Liver (tissue), 9 donors: ENCODE data around the gene C3orf22. TPM values are rescaled to one million over a fixed set of nuclear protein-coding genes. Genes with fewer than 3 reads are reported as not detected.

Experiments used
- DNase-seq: peaks from one replicate; pipeline ENCODE4 v3.0.0-alpha.2; 2017; ENCODE audit warnings: low spot score
- H3K27ac ChIP-seq, 2 donors: one replicate each; pipeline ENCODE4 v1.7.0; 2013; ENCODE audit warnings: inconsistent platforms in 2 of 2, low read length in 2 of 2, control low read depth in 1 of 2, low read depth in 1 of 2, mild to moderate bottlenecking in 1 of 2
- H3K27me3 ChIP-seq, 4 donors: one replicate each; pipeline versions ENCODE4 v1.6.1 to v1.7.0; 2013; ENCODE audit warnings: low read length in 3 of 4, inconsistent platforms in 1 of 4, mild to moderate bottlenecking in 1 of 4, moderate library complexity in 1 of 4; ENCODE audit not compliant: control insufficient read depth in 4 of 4, insufficient read depth in 4 of 4
- H3K36me3 ChIP-seq, 4 donors: one replicate each; pipeline versions ENCODE4 v1.6.1 to v1.7.0; 2013; ENCODE audit warnings: low read length in 3 of 4, mild to moderate bottlenecking in 3 of 4, low read depth in 1 of 4, moderate library complexity in 1 of 4; ENCODE audit not compliant: control insufficient read depth in 4 of 4, insufficient read depth in 3 of 4
- H3K4me1 ChIP-seq, 4 donors: one replicate each; pipeline versions ENCODE4 v1.6.1 to v1.7.0; 2013; ENCODE audit warnings: low read length in 3 of 4, mild to moderate bottlenecking in 3 of 4, moderate library complexity in 1 of 4; ENCODE audit not compliant: control insufficient read depth in 4 of 4, insufficient read depth in 4 of 4
- H3K4me3 ChIP-seq, 3 donors: one replicate each; pipeline versions ENCODE4 v1.6.1 to v1.7.0; 2013; ENCODE audit warnings: low read length in 3 of 3, control low read depth in 1 of 3, low read depth in 1 of 3, mild to moderate bottlenecking in 1 of 3
- H3K9ac ChIP-seq, 2 donors: one replicate each; pipeline ENCODE4 v1.7.0; 2013; ENCODE audit warnings: low read length in 2 of 2, mild to moderate bottlenecking in 2 of 2, moderate library complexity in 2 of 2, control low read depth in 1 of 2, low read depth in 1 of 2
- H3K9me3 ChIP-seq, 4 donors: one replicate each; pipeline versions ENCODE4 v1.6.1 to v1.7.0; 2013; ENCODE audit warnings: low read length in 3 of 4; ENCODE audit not compliant: control insufficient read depth in 4 of 4
- ATF3 ChIP-seq: IDR thresholded peaks from 2 replicates; pipeline ENCODE4 v1.6.1; 2016; ENCODE audit warnings: antibody characterized with exemption
- CTCF ChIP-seq: fragments of 150-350 bp; IDR thresholded peaks from 2 replicates; pipeline ENCODE4 v1.5.1; 2017; ENCODE audit warnings: improper control_type of control experiment, low read depth, low read length; ENCODE audit not compliant: missing input control
- EGR1 ChIP-seq, 2 donors: IDR thresholded peaks; 2 replicates each; pipeline ENCODE4 v1.6.1; 2016 to 2018; ENCODE audit warnings: antibody characterized with exemption in 2 of 2, low read depth in 2 of 2
- FOXA1 ChIP-seq: IDR thresholded peaks from 2 replicates; pipeline ENCODE4 v1.6.1; 2016; ENCODE audit warnings: antibody characterized with exemption
- FOXA2 ChIP-seq: IDR thresholded peaks from 2 replicates; pipeline ENCODE4 v1.6.1; 2016; ENCODE audit warnings: antibody characterized with exemption
- GABPA ChIP-seq, 2 donors: IDR thresholded peaks in 1 of 2; conservative IDR thresholded peaks in 1 of 2; 2 replicates each; pipeline ENCODE4 v1.6.1; 2016; ENCODE audit warnings: antibody characterized with exemption in 2 of 2, mild to moderate bottlenecking in 1 of 2, moderate library complexity in 1 of 2
- HNF4A ChIP-seq, 2 donors: conservative IDR thresholded peaks; 2 replicates each; pipeline ENCODE4 v1.6.1; 2016; ENCODE audit warnings: antibody characterized with exemption in 2 of 2, mild to moderate bottlenecking in 2 of 2
- HNF4G ChIP-seq: IDR thresholded peaks from 2 replicates; pipeline ENCODE4 v1.6.1; 2016; ENCODE audit warnings: antibody characterized with exemption
- NR2F2 ChIP-seq: IDR thresholded peaks from 2 replicates; pipeline ENCODE4 v1.6.1; 2016; ENCODE audit warnings: antibody characterized with exemption
- RAD21 ChIP-seq, 2 donors: IDR thresholded peaks; 2 replicates each; pipeline ENCODE4 v1.6.1; 2016; ENCODE audit warnings: antibody characterized with exemption in 2 of 2, mild to moderate bottlenecking in 2 of 2
- REST ChIP-seq: IDR thresholded peaks from 2 replicates; pipeline ENCODE4 v1.6.1; 2016; ENCODE audit warnings: antibody characterized with exemption, mild to moderate bottlenecking
- RXRA ChIP-seq, 2 donors: IDR thresholded peaks; 2 replicates each; pipeline ENCODE4 v1.6.1; 2017 to 2018; ENCODE audit warnings: antibody characterized with exemption in 2 of 2, mild to moderate bottlenecking in 1 of 2
- SP1 ChIP-seq: IDR thresholded peaks from 2 replicates; pipeline ENCODE4 v1.6.1; 2018; ENCODE audit warnings: antibody characterized with exemption, mild to moderate bottlenecking
- TAF1 ChIP-seq: conservative IDR thresholded peaks from 2 replicates; pipeline ENCODE4 v1.6.1; 2016; ENCODE audit warnings: antibody characterized with exemption, mild to moderate bottlenecking
- WGBS: extraction: QIAGEN DNeasy Blood & Tissue Kit; methylation state at CpG from one replicate; pipeline ENCODE4 v1.1.7; 2013; 5-methylcytosine and 5-hydroxymethylcytosine counted together
- polyA plus RNA-seq, 2 donors: library from polyadenylated mRNA; stranded (reverse) in 1 of 2; unstranded in 1 of 2; fragments of 200-250 nt in 1 of 2; fragments of >200 nt in 1 of 2; fragmentation: Nextera tagmentation in 1 of 2; extraction: Ambion mirVana in 1 of 2; gene quantifications; one replicate each; pipeline versions ENCODE4 v1.2.1 to v1.2.3, GENCODE V29; 2013 to 2015
- total RNA-seq, 2 donors: library from RNA; depleted of rRNA; stranded (reverse); fragments of >200 nt; gene quantifications; one replicate each; pipeline ENCODE4 v1.2.3, GENCODE V29; 2014
- TF ChIP-seq, protein P1 (sequence below): IDR thresholded peaks from 2 replicates; pipeline ENCODE4 v1.6.1; 2016; ENCODE audit warnings: antibody characterized with exemption
- donor health status: healthy.
- donor health status: healthy.
- donor health status: healthy.
- donor health status: healthy.
- donor health status: healthy.

The C3orf22 gene
- total and polyA plus RNA-seq, 4 donors, result not detected

DNA sequence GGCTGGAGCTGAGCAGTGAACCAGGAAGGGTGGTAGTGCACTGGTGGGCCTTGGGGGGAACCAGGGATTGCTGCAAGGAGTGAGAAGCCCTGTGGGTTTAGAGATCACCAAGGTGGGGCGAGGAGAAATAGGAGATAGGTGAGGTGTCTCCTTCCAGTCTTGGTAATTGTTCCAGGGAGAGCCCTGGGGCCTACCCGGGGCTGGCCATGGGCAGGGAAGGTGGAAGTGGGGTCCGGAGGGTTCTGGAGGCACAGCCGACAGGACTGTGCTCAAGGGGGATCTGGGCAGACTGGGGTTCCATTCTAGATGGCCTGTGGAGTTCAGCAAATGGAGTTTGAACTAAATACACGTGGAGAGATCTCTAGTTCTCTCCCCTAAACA is 30.3 kb downstream of the C3orf22 start:
- DNase-seq, result no peak
- Histone ChIP-seq H3K4me3 (no peak overlapping the region), H3K9ac (peak overlapping the region in 1 of 2 donors; percentile 72), H3K27ac (peak overlapping the region; percentile 94 to 96), H3K36me3 (no peaks in the 10 kb centered on the region), H3K9me3 (no peaks in the 10 kb centered on the region), H3K4me1 (peaks cover 18 to 79% (median 60%) of the 10 kb centered on the region in 4 donors), H3K27me3 (no peaks in the 10 kb centered on the region)
- 57% methylated on average over 5 of the region's 5 CpGs for WGBS
- TF ChIP-seq FOXA2, result no peak
- TF ChIP-seq RXRA (IDR thresholded peaks at IDR 0.05), result no peak
- TF ChIP-seq CTCF, result peak; percentile 2

DNA sequence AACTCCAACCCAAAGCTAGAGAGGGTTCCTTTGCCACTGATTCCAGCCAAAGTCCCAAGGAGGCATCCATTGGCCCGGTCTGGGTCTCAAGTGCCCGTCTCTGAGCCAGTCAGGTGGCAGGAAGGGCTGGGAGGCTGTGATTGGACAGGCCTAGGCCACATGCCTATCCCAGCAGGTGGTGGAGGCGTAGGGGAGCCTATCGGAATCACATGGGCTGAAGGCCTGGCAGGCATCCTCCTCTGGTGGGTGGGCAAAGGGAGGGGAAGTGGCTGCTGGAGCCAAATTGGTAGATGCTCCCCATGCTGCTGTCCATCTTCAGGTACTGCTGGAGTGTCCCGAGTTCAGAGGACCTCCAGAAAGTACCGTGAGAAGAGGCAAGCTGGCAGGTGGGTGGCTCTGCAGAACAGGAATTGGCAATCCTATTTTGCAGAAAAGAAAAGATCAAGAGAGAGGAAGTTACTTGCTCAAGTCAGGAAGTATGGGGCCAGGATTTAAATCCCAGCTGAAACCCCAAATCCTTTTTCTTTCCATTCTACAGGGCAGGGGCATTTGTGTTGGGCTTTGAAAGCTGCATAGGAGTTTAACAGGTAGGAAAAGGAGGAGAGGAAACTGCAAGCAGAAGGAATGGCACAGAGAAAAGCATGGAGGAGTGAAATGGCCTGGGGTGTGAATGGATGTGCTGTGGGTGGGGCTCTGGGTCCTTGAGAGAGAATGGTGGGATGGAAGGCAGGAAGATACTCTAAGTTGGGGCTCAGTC is 31.1 kb downstream of the C3orf22 start:
- Histone ChIP-seq H3K27me3 (no peaks in the 10 kb centered on the region), H3K27ac (peak overlapping the region; percentile 94 to 96), H3K4me1 (peaks cover 18 to 83% (median 67%) of the 10 kb centered on the region in 4 donors), H3K9ac (no peak overlapping the region), H3K4me3 (no peak overlapping the region), H3K9me3 (no peaks in the 10 kb centered on the region), H3K36me3 (no peaks in the 10 kb centered on the region)
- DNase-seq, result no peak
- TF ChIP-seq TAF1 (no peak), SP1 (no peak), HNF4G (no peak), EGR1 (IDR thresholded peaks at IDR 0.05; ENCODE audit: low read depth in 2 of 2) (no peak), GABPA (IDR thresholded peaks at IDR 0.05 in 1 of 2, conservative IDR thresholded peaks at IDR 0.05 in 1 of 2) (no peak), NR2F2 (no peak), FOXA2 (no peak), ATF3 (no peak), HNF4A (conservative IDR thresholded peaks at IDR 0.05) (no peak), REST (no peak), FOXA1 (no peak), RAD21 (IDR thresholded peaks at IDR 0.05) (no peak)
- TF ChIP-seq, protein P1, sequence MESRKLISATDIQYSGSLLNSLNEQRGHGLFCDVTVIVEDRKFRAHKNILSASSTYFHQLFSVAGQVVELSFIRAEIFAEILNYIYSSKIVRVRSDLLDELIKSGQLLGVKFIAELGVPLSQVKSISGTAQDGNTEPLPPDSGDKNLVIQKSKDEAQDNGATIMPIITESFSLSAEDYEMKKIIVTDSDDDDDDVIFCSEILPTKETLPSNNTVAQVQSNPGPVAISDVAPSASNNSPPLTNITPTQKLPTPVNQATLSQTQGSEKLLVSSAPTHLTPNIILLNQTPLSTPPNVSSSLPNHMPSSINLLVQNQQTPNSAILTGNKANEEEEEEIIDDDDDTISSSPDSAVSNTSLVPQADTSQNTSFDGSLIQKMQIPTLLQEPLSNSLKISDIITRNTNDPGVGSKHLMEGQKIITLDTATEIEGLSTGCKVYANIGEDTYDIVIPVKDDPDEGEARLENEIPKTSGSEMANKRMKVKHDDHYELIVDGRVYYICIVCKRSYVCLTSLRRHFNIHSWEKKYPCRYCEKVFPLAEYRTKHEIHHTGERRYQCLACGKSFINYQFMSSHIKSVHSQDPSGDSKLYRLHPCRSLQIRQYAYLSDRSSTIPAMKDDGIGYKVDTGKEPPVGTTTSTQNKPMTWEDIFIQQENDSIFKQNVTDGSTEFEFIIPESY, result no peak
- 82% methylated on average over 6 of the region's 6 CpGs for WGBS
